ENCODE measurements around the gene POLR1F. TPM values are rescaled to one million over a fixed set of nuclear protein-coding genes. Genes with fewer than 3 reads are reported as not detected.
A peak's percentile ranks its signal among the peaks of the same experiment; 100 is the strongest.

POLR1F gene
- total and polyA plus RNA-seq, 9 of the 15 experiments (the other 6 are each of a cell fraction or from before 2014, with no cell fraction given), result 17.5 to 95.3 (median 32.7) TPM

DNA sequence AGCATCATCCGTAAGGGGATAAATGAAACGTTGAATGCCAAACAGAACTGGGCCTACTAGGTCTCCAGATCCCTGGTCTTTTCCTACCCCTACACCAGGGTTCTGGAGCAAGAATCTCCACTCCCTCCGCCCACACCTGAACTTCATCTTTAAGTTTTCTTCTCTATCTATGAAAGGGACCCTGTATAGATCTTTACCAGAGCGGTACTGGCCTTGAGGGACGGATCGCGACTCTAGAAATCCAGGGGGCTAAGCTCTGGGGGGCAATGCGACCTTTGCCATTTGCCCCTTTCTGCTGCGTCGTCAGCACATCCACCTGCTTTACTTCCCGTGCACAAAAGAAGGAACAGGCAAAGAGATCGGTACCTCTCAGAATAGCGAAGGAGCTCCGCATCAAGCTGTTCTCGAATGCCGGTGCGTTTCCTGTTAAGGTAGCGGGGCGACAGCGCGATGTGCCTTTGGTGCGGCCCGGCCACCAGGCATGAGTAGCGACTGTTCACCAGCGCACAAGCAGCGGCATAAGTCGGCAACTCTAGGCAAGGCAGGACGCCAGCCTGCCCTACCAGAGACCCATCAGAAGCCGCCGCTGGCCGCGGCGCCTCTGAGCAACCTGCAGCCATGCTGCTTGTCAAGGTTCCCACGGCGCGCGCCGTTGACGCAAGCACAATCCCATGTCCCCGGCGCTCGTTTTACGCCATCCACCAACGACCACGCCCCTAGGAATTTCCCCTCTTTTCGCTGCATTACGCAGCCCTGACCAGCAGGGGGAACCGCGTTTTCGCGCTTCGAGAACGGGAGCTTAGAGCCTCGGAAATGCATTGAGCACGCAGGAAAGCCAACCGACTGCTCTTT lies at the start of gene POLR1F (continued):
- TF ChIP-seq NR2F6 (CRISPR knock-in tag; IDR thresholded peaks at IDR 0.05) (0 out of 2 replicates have a peak, but pooled peaks have one; percentile 34), HDAC6 (IDR thresholded peaks at IDR 0.05; ENCODE audit: low read depth, low read length) (no peak), KLF13 (tag; IDR thresholded peaks at IDR 0.05; ENCODE audit: borderline replicate concordance, low read depth) (peak; percentile 40; the same call in 1 of the 2 replicates), TGIF2 (CRISPR knock-in tag; IDR thresholded peaks at IDR 0.05) (no peak), NONO (IDR thresholded peaks at IDR 0.05; ENCODE audit: low read depth in 2 of 2, low read length in 1 of 2) (no peak), HCFC1 (IDR thresholded peaks at IDR 0.05; ENCODE audit: low read depth, low read length) (peak; percentile 83), ZNF778 (CRISPR knock-in tag; IDR thresholded peaks at IDR 0.05) (no peak), SOX6 (IDR thresholded peaks at IDR 0.05) (peak; percentile 40; the same call in 1 of the 2 replicates), CREBBP (IDR thresholded peaks at IDR 0.05; ENCODE audit: low read depth, low read length) (no peak), ZNF324 (CRISPR knock-in tag; IDR thresholded peaks at IDR 0.05) (0 out of 2 replicates have a peak, but pooled peaks have one; percentile 5), PHF8 (IDR thresholded peaks at IDR 0.05; ENCODE audit: borderline replicate concordance, low read length) (peak; percentile 95), FOXK2 (conservative IDR thresholded peaks at IDR 0.05 in 1 of 2, IDR thresholded peaks at IDR 0.05 in 1 of 2; ENCODE audit: low read depth in 2 of 2) (peak; percentile 58 to 81; a peak in 3 of 4 replicates), STAG1 (CRISPR knock-in tag; IDR thresholded peaks at IDR 0.05; ENCODE audit: borderline replicate concordance) (peak; percentile 71; the same call in 1 of the 2 replicates), BMI1 (IDR thresholded peaks at IDR 0.05; ENCODE audit: low read length) (peak; percentile 31; the same call in 1 of the 2 replicates), ZNF224 (CRISPR knock-in tag; IDR thresholded peaks at IDR 0.05) (0 out of 2 replicates have a peak, but pooled peaks have one; percentile 60), KLF10 (CRISPR knock-in tag; IDR thresholded peaks at IDR 0.05) (no peak)
- TF ChIP-seq, protein P1, sequence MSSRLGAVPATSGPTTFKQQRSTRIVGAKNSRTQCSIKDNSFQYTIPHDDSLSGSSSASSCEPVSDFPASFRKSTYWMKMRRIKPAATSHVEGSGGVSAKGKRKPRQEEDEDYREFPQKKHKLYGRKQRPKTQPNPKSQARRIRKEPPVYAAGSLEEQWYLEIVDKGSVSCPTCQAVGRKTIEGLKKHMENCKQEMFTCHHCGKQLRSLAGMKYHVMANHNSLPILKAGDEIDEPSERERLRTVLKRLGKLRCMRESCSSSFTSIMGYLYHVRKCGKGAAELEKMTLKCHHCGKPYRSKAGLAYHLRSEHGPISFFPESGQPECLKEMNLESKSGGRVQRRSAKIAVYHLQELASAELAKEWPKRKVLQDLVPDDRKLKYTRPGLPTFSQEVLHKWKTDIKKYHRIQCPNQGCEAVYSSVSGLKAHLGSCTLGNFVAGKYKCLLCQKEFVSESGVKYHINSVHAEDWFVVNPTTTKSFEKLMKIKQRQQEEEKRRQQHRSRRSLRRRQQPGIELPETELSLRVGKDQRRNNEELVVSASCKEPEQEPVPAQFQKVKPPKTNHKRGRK (tag; IDR thresholded peaks at IDR 0.05), result no peak
- TF ChIP-seq, protein P2, sequence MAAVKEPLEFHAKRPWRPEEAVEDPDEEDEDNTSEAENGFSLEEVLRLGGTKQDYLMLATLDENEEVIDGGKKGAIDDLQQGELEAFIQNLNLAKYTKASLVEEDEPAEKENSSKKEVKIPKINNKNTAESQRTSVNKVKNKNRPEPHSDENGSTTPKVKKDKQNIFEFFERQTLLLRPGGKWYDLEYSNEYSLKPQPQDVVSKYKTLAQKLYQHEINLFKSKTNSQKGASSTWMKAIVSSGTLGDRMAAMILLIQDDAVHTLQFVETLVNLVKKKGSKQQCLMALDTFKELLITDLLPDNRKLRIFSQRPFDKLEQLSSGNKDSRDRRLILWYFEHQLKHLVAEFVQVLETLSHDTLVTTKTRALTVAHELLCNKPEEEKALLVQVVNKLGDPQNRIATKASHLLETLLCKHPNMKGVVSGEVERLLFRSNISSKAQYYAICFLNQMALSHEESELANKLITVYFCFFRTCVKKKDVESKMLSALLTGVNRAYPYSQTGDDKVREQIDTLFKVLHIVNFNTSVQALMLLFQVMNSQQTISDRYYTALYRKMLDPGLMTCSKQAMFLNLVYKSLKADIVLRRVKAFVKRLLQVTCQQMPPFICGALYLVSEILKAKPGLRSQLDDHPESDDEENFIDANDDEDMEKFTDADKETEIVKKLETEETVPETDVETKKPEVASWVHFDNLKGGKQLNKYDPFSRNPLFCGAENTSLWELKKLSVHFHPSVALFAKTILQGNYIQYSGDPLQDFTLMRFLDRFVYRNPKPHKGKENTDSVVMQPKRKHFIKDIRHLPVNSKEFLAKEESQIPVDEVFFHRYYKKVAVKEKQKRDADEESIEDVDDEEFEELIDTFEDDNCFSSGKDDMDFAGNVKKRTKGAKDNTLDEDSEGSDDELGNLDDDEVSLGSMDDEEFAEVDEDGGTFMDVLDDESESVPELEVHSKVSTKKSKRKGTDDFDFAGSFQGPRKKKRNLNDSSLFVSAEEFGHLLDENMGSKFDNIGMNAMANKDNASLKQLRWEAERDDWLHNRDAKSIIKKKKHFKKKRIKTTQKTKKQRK (IDR thresholded peaks at IDR 0.05; ENCODE audit: borderline replicate concordance, low read depth, low read length), result no peak
- TF ChIP-seq, protein P3, sequence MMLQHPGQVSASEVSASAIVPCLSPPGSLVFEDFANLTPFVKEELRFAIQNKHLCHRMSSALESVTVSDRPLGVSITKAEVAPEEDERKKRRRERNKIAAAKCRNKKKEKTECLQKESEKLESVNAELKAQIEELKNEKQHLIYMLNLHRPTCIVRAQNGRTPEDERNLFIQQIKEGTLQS (IDR thresholded peaks at IDR 0.05), result no peak
- TF ChIP-seq, protein P3 (CRISPR knock-in tag; conservative IDR thresholded peaks at IDR 0.05), result no peak

Measured in K562 (cell line).